Activated T-cell treated with anti-CD3 and anti-CD28 coated beads, Interleukin-2, amount 50 U/mL, for 48 hours (primary cell): ENCODE results near the gene HLA-DMA.
A peak's percentile ranks its signal among the peaks of the same experiment; 100 is the strongest.

Source experiments
- DNase-seq, 2 experiments: peaks; one replicate each; pipeline ENCODE4 v3.0.0-alpha.2; 2020

HLA-DMA gene

DNA sequence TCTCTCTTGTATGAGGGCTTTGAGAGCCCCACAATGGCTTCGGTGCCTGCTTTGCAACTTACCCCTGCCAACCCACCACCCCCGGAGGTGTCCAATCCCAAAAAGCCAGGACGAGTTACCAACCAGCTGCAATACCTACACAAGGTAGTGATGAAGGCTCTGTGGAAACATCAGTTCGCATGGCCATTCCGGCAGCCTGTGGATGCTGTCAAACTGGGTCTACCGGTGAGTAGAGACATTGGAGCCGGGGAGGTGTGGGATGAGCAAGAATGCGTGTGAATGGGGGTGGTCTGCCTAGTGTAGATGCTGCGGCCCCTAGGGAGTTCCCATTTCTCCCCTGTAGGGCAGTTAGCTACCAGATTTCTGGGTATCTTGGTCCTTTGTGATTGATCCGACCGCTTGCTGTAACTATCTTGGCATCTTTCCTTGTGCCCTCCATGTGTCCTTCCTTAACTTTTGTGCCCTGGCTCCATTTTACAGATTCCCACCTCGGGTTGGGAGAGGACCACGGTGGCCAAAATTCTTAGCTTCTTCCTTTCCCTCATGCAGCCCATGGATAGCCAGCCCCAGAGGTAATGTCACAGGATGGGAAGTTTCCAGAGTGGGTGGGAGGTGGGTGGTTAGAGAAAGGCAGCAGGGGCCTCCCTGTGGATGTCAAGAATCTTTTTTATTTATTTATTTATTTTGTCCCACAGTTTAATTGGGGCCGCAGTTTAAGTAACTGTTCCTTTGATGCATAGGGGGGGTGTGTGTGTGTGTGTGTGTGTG, 21.8 kb upstream of the HLA-DMA start:
- DNase-seq, result peak; percentile 38 to 42

DNA sequence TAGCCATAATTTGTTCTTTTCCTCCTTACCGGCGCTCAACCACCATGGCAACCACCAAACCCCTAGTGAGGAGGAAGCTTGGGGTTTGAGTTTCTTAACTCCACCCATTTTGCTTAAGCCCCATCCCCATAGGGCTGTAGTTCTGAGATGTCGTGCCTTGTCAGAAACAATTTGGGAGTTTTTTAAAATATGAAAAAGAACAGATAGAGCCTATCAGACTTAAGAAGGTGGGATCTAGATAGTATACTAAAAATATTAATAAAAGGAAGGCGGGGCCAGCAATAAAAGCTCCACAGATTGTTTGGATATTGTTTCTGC, 21.1 kb upstream of the HLA-DMA start:
- peak; percentile 32 to 42 for DNase-seq

GRCh38 chr6:32973144-32974015, 20.5 kb upstream of the HLA-DMA start:
- peak; percentile 67 to 69 for DNase-seq

DNA sequence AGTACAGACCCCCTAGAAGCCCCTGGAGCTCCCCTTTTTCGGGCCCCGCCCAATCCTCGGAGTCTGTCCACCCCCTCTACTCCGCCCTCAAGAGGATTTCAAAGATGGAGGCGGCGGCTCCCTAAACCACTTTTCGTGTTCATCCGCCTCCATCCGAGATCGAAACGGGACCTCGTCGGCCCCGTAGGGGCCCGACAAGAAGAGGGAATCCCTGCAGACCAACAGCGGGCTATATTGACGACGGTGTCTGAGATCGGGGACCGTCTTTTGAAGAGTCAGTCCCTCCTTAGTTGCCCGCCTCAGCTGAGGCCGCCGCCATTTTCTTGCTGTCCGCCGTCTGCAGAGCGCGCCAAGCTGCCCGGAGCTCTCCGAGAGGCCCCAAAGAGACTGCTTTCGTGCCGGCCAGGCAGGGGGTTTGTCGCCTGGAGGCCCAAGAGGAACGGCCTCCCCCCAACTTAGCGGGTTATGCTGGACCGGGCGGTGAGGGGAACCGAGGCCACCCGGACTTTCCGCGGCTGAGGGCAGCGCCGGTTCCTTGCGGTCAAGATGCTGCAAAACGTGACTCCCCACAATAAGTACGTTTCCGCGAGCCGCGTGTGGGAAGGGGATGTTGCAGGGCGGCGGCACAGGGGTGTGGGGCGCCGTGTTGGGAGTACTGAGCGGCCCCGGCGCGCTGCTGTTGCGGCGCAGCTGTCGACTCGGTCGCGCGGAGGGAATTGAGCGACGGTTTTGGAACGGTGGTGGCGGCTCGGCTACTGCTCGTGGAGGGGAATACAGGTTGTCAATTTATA, 19.7 kb upstream of the HLA-DMA start:
- DNase-seq, result no peak

- peak; percentile 99 to 100 for DNase-seq
Measured at GRCh38 chr6:32971581-32972352, 18.9 kb upstream of the HLA-DMA start.

GRCh38 chr6:32971242-32971580, 18.3 kb upstream of the HLA-DMA start:
- DNase-seq, result no peak

DNA sequence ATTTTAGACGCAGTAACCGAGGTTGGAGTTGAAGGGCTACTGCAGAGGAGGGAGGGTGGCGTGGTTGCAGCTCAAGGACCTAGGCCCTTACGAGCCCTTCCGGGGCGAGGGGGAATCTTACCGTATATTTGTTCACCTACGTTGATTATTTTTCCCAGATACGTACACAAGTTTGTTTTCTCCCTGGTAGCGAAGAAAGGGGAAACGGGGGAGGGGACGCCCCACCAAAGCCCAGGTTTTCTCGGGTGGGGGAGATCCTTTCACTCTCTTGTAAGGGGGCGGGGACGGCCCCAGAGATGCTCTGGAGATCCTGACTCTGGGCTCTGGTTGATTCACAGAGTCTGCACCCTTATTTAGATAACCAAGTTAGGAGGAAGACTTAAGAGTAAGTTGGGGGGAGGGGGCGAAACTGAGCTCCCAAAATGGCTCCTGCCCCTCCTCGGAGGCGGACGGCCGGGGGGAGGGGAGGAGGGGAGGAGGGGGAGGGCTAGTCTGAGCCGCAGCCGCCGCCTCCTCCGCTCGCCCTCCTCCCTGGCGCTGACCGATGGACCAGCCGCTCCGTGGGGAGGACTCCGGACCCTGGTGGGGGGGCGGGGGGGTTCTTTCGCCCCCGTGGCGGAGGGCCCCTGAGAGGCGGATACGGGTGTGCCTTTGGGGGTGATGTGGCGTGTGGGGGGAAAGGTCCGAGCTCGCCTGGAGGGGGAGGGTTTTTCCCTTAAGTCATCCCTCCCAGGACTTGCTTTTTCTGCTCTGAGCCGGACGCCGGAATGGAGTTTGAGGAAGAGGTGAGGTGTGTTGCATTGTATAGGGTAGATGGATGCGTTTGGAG, 17.7 kb upstream of the HLA-DMA start:
- DNase-seq, result peak; percentile 90 to 91

- peak; percentile 88 to 90 for DNase-seq
Measured at GRCh38 chr6:32969685-32970412, 17.0 kb upstream of the HLA-DMA start.

DNA sequence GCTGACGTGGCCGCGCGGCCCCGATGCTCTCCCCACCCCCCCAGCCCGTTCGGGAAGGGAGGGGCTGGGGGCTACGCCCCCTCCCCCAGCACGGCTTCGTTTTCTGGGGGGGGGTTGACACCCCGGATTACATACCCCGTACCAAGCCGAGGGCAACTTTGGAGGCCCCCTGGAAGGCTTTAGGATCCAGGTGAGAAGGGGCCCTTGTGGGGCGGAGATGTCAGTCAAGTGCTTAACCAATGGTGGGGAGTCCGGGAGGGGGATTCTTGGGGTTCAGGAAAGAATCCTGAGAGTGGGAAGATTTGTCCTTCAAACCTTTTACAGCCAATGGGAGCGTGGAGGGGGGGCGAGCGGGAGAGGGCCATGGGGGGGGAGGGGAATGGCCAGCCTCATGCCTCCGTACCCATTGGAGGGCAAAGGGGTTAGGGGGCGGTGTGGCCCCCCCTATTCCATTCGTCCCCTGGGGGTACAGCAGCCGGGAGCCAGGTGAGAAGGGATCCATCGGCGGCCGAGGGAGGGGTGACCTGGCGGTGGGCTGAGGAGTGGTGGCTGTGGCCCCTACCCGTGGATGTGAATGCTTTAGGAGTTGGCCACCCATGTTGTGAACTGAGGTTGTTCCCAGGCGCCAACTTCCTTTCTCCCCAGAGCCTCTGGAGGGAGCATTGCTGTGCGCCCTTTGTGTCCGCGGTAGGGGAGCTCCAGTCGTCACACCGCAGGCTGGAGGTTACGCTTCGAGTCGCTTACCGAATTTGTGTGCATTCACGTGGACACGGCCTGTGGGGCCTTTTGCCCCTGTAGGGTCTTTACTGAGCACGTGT, 16.2 kb upstream of the HLA-DMA start:
- peak; percentile 83 for DNase-seq

- DNase-seq, result peak; percentile 97 to 99
Measured at GRCh38 chr6:32968093-32968866, 15.4 kb upstream of the HLA-DMA start, which contains the start of gene BRD2. Gene BRD2, plus strand, starts transcription at chr6:32968594. Its CDS starts 4,305 bp downstream, at chr6:32972899.

DNA sequence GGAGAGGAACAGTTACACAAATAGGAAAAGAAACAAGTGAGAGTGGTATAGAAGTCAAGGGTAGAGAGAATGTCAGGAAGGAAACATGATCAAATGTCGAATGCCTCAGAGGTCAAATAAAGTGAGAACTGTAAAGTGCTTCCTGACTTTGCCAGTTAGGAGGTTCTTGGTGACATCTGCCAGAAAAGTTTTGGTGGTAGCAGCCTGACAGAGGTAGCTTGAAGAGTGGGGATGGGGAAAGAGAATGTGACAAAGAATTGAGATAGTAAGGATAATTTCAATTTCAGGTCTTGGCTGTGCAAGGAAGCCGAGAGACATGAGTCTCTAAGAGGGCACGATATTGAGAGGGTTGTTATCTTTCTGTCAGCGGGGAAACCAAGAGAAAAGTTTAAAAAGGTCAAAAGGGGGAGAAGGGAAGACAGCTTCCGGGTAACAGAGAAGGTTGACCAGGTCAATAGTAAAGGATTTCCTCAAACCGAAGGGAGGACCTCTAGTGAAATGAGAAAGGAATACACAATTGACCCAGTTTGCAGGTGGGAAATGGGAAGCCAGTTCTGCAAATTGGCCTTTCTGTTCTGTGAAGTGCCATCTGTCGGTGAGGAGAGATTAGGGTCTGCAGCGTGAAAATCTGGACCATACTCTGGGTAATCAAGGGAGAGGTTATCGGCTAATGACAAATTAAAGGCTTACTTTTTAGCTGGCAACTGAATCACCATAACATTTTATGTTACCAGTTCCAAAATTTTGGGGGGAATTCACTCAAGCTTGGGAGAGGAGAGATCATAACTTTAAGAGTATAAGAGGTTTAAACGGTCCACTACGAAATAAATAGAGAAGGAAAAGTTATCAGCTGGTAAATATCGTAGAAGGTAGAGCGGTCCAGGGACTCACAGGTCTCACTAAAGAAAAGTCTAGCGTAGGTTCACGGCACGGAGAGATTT, 14.5 kb upstream of the HLA-DMA start:
- peak in 1 of 2 experiments; percentile 39 for DNase-seq

- no peak for DNase-seq
Measured at GRCh38 chr6:32964776-32965175, 11.9 kb upstream of the HLA-DMA start.

DNA sequence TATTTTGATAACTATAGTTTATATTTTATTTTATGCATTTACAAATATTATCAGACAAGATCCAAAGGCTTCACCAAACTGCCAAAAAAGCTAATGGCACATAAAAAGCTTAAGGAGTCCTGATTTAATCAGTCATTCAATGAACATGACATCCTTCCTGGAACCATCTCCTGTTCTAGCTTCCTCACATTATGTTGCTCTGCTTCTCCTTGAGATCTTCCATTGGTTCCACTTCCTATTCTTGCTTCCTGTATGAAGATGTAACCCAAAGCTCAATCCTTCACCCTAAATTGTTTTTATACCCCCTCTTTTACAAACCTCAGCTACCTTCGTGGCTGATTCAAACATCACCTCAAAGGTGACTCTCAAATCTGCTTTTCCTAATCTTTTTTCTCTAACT, 11.0 kb upstream of the HLA-DMA start:
- no peak for DNase-seq

DNA sequence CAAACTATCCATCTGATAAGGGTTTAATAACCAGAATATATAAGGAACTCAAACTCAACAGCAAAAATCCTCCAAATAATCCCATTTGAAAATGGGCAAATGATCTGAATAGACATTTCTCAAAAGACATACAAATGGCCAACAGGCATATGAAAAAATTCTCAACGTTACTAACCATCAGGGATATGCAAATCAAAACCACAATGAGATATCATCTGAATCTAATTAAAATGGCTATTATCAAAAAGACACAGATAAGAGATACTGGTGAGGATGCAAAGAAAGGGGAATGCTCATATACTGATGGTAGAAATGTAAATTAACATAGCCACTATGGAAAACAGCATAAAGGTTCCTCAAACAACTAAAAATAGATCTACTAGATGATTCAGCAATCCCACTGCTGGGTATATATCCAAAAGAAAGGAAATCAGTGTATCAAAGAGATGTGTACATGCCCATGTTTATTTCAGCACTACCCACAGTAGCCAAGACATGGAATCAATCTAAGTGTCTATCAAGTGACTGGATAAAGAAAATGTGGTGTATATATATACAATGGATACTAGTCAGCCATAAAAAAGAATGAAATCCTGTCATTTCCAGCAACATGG, 9.4 kb upstream of the HLA-DMA start:
- DNase-seq, result no peak

DNA sequence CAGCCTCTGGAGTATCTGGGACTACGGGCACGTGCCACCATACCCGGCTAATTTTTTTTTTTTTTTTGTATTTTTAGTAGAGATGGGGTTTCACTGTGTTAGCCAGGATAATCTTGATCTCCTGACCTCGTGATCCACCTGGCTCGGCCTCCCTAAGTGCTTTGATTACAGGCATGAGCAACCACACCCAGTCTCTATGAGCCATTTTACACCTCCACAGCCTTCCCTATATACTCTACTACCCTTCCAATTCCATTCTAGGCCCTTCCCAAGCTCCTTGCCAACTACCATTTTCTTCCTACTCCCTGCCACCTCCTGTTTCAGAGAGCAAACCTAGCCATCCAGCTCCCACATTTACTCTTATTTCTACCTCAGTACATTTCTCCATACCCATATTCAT, 7.7 kb upstream of the HLA-DMA start:
- DNase-seq, result no peak

DNA sequence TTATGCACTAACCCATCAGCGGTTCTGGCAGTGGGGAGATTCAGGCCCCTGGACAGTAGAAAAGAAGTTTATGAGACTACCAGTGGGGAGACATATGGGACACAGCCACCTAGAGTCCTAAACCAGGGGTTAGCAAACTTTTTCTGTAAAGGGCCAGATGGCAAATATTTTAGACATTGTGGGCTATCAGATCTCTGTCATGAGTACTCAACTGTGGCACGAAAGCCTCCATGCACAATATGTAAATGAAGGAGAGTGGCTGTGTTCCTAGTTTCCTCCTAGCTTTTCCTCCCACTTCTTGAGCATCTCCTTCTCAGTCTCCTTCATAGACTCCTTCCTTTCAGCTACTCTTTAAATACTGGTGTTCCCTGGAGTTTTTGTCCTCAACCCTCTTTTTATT, 3.3 kb upstream of the HLA-DMA start:
- no peak for DNase-seq

GRCh38 chr6:32954986-32955802, 2.3 kb upstream of the HLA-DMA start:
- DNase-seq, result peak in 1 of 2 experiments; percentile 48
